Measurements from ENCODE around the gene PRKAR1B. TPM values are rescaled to one million over a fixed set of nuclear protein-coding genes. Genes with fewer than 3 reads are reported as not detected.
A peak's percentile ranks its signal among the peaks of the same experiment; 100 is the strongest.

Gene PRKAR1B
- total and polyA plus RNA-seq, 8 donors, result 2.5 to 8.4 (median 5.3) TPM

- no peak for ATAC-seq
- 93 to 95% methylated on average over 15 of the region's 15 CpGs for WGBS, 2 donors
- intact Hi-C loops (cut with DNase I), result no loop called here
- H3K27ac ChIP-seq, result no peak overlapping the region
- DNase-seq, result peak in 1 of 6 donors; percentile 15
- FAIRE-seq, result no peak
- peaks cover 3 to 20% (median 14%) of the 10 kb centered on the region in 3 donors for H3K36me3 ChIP-seq
- H3K9me3 ChIP-seq, result no peaks in the 10 kb centered on the region
- no peak overlapping the region for H3K4me3 ChIP-seq
- no peak for TF ChIP-seq CTCF (IDR thresholded peaks at IDR 0.05)
- H3K27me3 ChIP-seq, result no peaks in the 10 kb centered on the region
- H3K4me1 ChIP-seq, result peaks cover 0 to 6% (median 0%) of the 10 kb centered on the region in 3 donors
These were observed 24.7 kb upstream of the PRKAR1B start for GRCh38 chr7:751826-752225.

GRCh38 chr7:750111-750905, 23.2 kb upstream of the PRKAR1B start:
- no peak for FAIRE-seq
- peaks cover 0 to 10% (median 8%) of the 10 kb centered on the region in 3 donors for H3K36me3 ChIP-seq
- H3K27me3 ChIP-seq, result no peaks in the 10 kb centered on the region
- no peak overlapping the region for H3K27ac ChIP-seq
- peaks cover 0 to 6% (median 0%) of the 10 kb centered on the region in 3 donors for H3K4me1 ChIP-seq
- peak in 2 of 6 donors; percentile 24 to 27 for DNase-seq
- peak in 2 of 4 donors; percentile 31 to 39 for ATAC-seq
- no peaks in the 10 kb centered on the region for H3K9me3 ChIP-seq
- no peak for TF ChIP-seq CTCF (IDR thresholded peaks at IDR 0.05)
- 96 to 97% methylated on average over 26 of the region's 26 CpGs for WGBS, 2 donors
- no peak overlapping the region for H3K4me3 ChIP-seq
- intact Hi-C loops (cut with DNase I), result no loop called here

GRCh38 chr7:749140-749551, 22.1 kb upstream of the PRKAR1B start:
- Histone ChIP-seq H3K9me3 (no peaks in the 10 kb centered on the region), H3K4me3 (no peak overlapping the region), H3K27me3 (no peaks in the 10 kb centered on the region), H3K4me1 (peaks cover 0 to 6% (median 0%) of the 10 kb centered on the region in 3 donors), H3K36me3 (peaks cover 0 to 5% (median 0%) of the 10 kb centered on the region in 3 donors), H3K27ac (no peak overlapping the region)
- intact Hi-C loops (cut with DNase I), result no loop called here
- DNase-seq (peak in 3 of 6 donors; percentile 34 to 56 (median 48)), FAIRE-seq (no peak), ATAC-seq (peak; percentile 70 to 86 (median 82))
- no peak for TF ChIP-seq CTCF (IDR thresholded peaks at IDR 0.05)
- WGBS, 2 donors, result 39% methylated on average over 14 of the region's 14 CpGs

- H3K9me3 ChIP-seq, result no peaks in the 10 kb centered on the region
- no peak for TF ChIP-seq CTCF (IDR thresholded peaks at IDR 0.05)
- H3K27ac ChIP-seq, result no peak overlapping the region
- DNase-seq (peak in 1 of 6 donors; percentile 41), FAIRE-seq (no peak), ATAC-seq (no peak)
- no peaks in the 10 kb centered on the region for H3K27me3 ChIP-seq
- no peak overlapping the region for H3K4me3 ChIP-seq
- WGBS, 2 donors, result 94 to 95% methylated on average over 15 of the region's 15 CpGs
- peaks cover 0 to 6% (median 0%) of the 10 kb centered on the region in 3 donors for H3K4me1 ChIP-seq
- intact Hi-C loops (cut with DNase I), result no loop called here
- peaks cover 0 to 5% (median 0%) of the 10 kb centered on the region in 3 donors for H3K36me3 ChIP-seq
These were observed 21.4 kb upstream of the PRKAR1B start for GRCh38 chr7:748446-748845.

GRCh38 chr7:747186-747585, 20.1 kb upstream of the PRKAR1B start:
- ATAC-seq (no peak), FAIRE-seq (no peak), DNase-seq (peak in 1 of 6 donors; percentile 18)
- TF ChIP-seq CTCF (IDR thresholded peaks at IDR 0.05), result no peak
- no peak overlapping the region for H3K4me3 ChIP-seq
- WGBS, 2 donors, result 94 to 95% methylated on average over 12 of the region's 12 CpGs
- H3K36me3 ChIP-seq, result peaks cover 0 to 5% (median 0%) of the 10 kb centered on the region in 3 donors
- no peaks in the 10 kb centered on the region for H3K27me3 ChIP-seq
- H3K4me1 ChIP-seq, result peaks cover 0 to 6% (median 0%) of the 10 kb centered on the region in 3 donors
- H3K27ac ChIP-seq, result no peak overlapping the region
- no peaks in the 10 kb centered on the region for H3K9me3 ChIP-seq
- intact Hi-C loops (cut with DNase I), result no loop called here
